HG02938 (cell line): ENCODE measurements around the gene SLIT1.

Source experiments
- ATAC-seq: cut with Tn5 transposase; IDR thresholded peaks from one replicate; pipeline ENCODE4 v1.9.1; 2021; ENCODE audit warnings: mild to moderate bottlenecking, moderate library complexity; ENCODE audit not compliant: unreplicated experiment

The SLIT1 gene

DNA sequence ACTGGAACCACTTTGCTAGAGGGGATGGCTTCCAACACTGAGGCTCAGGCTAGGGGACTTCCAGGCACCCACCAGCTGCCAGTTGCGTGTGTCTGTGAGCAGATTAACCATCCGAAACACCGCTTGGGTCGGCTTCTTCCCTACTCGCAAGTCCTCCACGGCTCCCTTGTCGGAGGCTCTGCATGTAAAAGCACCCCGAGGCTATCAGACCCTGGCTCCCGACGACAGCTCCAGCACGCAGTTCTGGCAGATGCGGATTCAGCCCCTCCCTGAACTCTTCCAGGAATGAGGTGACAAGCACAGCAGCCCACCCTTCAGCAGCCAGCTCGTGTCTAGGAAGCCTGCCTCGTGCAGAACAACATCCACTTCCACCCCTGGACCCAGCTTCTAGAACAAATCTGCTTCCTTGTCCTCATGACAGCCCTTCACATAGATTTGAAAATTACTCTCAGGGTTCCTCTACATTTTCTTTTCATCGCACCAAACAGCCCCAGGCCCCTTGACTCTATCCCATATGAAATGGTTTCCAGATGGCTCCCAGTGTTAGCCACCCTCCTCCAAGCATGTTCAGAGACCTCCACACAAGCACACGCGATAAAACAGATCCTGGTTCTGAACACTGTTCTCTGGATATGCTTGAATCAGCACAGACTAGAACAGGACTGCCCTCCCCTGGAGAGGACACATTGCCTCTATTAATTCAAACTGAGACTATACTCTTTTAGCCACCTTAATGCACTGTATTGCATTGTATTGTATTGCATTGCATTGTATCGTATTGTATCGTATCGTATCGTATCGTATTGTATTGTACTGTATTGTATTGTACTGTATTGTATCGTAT is 44.6 kb downstream of the SLIT1 start:
- no peak for ATAC-seq

DNA sequence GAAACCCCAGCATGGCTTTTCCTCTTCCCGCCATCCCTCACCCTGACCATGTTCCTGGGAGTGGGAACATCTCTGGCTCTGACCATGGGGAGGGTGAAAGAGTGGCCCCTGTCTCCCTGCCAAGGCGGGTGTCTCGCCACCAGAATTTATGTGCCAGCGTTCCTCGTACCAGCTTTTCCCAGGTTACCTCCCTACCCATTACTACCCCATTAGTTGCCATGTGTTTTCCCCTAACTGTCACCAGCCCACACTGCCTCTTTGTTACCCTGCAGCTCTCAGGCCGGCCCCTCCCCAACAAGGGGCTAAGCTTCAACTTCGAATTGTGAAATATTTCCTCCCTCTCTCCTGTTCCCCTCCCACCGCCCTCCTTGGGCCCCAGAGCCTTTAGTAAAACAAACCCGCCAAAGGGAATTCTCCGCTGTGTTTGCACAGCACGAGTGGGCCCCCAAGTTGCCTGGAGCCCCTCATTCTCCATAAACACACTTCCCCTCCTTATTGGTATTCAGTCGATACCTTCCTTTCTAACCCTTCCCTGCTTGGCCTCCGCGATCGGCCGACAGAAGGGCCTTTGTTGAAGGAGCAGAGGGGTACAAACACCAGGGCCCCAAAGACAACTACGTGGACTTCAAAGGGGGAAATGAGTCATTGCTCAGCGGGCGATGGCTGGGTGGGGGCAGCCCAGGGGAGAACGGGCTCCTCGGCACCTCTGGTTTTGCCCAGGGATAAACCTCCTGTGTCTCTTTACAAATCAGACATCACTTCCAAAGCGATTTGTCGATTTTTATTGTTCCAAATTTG is 45.5 kb downstream of the SLIT1 start:
- no peak for ATAC-seq

DNA sequence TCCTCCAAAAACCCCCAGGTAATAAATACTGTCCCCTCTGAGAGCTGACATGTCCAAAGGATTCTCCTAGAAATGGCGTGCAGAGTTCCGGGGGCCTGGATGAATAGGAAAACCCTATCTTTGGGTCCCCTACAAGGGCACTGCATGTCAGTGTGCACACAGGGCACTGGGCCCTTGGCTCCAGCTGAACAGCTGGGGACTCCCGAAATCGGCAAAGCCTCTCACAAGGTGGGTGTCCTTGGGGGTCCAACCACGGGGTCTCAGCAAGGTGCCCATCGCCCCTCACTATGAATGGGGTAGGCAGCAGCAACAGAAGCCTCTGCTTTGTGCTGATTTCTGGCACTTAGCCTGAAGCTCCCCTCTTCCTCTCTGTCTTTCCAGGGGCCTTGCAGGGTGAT is 46.1 kb downstream of the SLIT1 start:
- no peak for ATAC-seq

DNA sequence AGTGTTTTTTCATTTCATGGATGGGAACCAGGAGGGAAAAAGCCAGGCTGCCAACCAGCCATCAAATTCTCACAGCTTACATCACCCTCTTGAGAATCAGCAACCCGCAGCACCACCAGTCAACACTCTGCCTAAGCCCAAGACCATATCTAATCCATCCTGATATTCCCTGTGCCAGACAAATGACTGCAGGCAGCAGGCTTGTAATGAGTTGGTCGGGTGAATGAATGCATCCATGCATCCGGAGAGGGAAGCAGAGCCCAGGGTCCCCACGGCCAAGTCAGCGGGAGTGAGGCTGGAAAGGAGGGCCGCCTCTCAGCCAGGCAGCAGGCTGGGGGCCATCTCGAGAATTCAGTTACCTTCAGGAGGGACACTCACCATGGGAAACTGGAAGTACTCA is 46.9 kb downstream of the SLIT1 start:
- no peak for ATAC-seq

DNA sequence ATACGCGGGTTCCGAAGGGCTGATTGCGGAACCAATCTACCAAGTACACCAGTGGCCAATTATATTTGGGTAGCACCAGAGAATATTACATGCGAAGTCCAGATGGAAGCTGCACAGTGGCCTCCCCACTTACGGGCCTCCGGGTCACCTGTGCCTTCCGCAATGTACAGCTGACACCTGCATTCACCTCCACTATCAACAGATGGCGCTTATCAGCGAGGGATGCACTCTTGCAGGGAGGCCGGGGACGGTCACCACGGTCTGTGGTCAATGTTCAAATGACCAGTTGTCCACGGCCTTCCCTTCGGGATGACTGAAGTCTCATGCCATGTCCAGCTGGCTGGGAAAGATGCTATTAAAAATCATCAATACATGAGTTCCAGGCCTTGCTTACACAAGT is 47.6 kb downstream of the SLIT1 start:
- no peak for ATAC-seq

DNA sequence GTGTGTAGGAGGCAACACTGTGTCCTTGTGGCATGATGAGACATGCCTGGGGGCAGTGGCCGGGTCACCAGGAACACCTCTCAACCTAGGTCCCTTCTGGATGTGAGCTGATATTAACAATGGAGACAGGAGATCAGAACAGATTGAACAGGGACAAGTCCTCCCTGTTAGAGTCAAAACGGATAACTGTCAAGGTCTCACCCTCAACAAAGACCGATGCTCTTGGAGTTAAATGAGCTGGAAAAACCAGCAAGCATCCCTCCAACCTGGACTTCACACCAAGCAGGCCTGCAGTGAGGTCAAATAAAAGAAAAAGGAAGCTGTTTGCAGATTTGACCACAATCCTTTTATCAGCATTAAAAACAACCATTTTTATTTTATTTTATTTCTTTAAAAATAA is 49.0 kb downstream of the SLIT1 start:
- ATAC-seq = no peak

DNA sequence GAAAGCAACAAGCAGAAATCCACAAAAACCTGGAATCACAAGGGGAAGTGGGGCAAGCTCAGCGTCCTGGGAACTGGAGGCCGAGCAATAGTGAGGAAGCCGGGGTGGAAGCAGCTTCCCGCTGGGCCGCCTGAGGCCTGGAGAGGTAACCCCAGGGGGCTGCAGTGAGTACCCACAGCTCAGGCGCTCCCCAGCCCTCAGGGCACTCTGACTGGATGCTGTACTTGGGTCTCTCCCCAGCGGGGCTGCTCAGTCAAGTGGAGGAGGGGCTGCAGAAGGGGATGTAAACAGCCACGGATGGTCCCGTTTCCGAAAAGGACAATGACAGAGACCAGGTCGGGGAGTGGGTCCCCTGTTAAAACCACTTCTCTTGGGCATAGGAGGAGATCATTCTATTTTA is 50.3 kb downstream of the SLIT1 start:
- ATAC-seq = no peak

DNA sequence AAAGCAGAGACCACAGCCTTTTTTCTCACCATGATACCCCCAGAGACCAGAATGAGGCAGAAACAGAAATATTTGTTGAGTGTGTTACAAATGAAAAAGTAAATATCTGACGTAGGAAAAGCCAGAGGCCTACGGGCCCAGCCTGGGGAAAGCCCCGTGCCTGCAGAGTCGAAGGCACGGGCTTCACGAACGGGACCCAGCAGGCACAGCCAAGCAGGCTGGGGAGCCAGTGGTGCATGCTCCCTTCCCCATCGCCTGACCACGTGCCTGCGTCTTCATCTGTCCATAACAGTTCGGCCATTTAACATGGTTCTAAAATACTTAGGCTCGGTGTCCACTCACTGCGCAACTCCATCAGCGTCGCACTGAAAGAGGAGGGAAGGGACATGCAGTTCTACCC is 50.8 kb downstream of the SLIT1 start:
- ATAC-seq = no peak

DNA sequence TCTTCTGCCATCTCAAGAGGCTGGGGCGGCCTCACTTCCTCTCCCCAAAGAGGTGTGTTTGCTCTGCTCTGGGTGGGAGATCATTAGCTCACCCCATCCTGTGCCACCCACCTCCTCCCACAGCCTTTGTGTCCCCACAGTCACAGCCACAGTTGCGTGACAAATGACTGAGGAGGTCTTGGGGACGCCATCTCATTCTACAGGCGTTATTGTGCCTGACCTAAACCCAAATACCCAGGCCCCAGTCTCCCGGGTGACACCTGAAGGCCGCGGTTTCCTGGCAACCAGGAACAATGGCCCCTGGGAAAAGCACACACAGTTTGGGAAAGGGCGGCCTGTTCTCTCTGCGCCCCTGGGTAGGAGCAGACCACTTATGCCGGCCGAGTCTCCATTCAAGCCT is 51.6 kb downstream of the SLIT1 start:
- ATAC-seq = no peak

DNA sequence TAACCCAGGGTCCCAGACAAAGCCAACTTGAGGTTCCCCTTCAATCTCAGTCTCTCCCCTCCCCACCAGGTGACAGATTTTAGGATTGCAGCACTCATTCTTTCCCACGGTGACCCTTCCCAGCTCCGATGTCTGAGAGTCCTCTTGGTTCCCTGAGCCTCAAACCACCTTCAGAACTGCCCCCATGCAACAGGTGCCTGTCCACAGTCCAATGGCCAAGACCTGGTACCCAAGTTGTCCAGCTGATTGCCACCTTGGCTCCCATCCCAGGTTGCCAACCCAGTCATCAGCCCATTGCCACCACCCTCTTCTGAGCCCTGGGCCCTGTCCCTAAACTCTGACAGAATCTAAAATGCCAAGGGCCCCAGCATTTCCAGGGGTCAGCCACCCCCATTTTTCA is 53.5 kb downstream of the SLIT1 start:
- no peak for ATAC-seq

DNA sequence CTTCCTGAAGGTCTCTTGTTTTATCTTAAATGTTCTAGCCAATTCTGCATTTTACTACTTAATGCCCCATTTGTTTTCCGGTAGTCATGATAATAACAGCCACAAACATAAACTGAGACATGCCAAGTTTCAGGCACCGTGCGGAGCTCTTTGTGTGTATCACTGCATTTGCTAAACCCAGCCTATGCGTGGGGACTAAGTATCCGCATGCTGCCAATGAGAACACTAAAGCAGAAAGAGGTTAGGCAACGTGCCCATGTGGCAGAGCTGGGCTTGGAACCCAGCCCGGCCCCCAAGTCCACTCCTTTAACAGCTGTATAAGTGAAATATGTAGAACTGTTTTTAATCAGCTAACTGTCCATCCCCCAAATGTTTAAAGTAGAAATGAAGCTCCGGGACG is 54.1 kb downstream of the SLIT1 start:
- ATAC-seq = no peak

DNA sequence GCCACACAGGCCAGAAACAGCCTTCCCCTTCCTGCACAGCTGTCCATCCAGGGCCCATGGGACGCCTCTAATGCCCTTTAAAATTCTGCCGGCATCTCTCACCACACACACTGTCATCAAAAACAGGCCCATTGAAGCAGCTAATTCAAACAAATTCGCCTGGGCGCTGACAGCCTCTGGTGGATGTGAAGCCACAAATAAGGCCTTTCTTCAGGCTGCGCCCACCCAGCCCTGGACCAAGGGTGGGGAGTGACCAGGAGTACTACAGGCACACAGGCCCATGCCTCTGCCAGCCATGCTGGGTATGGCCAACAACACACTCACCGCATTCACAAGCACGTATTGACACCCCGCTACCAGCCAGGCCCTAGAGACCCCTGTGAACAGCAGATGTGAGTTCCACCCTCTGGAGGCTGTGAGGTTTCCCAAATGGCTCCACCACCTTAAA is 54.6 kb downstream of the SLIT1 start:
- no peak for ATAC-seq

DNA sequence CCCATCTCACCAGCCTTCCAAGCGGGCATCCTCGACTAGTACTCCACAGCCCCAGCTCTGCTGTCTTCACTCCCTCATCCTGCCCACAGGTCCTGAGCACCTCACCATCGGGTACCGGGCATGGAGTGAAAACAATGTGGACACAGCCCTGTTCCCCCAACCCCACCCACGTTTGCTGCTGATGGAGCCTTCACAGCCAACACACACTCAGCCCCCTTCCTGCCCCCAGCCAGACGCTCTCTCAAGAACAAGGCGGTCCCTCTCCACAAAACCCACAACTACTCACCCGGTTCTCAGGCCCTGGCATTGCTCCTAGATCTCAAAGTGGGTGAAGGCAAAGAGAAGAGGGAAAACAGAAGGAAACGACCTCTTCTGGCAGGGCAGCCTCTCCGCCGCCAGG is 56.1 kb downstream of the SLIT1 start:
- no peak for ATAC-seq

DNA sequence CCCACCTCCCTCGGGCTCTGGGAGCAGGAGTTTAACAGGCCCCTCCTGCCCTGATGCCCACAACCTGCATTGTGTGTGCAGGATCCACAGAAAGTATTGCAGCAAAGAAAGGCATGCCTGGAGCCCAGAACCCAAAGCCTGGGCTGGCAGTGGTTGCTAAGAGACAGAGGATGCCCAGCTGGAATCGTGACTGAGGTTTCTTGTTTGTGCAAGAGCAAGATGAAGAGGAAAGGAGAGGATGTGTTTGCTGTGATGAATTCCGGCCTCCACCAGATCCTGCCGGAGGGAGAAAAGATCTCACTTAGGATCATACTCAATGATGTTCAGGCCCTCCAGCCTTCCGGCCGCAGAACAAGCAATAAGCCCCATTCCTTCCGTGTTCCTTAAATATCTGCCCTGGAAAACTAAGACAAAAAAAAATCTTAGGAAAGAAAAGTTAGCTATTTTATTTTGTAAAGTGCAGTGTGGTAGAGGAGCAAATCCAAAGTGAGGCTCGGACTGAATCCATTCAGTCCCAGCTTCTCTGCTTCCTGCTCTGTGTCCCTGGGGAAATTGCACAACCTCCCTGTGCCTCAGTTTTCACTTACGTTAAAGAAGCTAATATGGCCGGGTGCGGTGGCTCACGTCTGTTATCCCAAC is 57.1 kb downstream of the SLIT1 start:
- ATAC-seq = no peak

DNA sequence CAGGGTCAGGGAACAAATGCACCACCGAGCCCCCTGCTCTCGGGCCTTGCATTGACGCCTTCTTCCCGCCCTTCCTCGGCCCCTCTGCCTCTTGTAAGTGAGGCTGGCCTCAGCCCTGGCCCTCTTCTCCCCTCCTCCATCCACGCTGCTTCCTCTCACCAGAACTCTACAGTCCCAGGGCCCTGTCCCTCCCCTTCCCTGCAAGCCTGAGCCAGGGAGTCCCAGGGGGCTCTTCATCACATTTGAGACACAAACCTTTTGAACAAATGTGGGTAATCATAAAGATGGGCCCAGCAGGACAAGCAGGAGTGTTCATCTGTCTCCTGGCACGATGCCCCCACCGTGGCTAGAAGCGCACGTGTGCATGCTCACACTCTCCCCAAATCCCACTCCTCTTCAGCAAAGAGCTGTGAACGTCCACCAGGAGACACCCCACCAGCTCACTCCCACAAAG is 57.7 kb downstream of the SLIT1 start:
- ATAC-seq = no peak

DNA sequence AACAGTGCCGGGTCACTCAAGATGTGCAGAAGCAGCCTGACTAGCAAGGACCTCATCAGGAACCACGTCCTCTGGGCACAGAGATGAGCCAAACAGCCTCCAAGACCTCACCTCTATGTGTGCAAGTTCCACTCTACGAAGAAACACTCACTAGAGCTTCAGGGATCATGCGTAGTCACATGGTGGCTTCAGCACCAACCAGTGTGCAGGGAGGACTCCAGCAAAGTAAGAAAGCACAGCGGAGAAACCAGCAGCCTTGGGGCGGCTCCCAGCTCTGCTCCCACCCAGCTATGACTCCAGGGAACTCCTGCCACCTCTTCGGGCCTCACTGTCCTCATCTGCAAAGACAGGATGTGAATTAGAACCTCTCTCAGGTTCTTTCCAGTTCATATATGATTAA is 58.2 kb downstream of the SLIT1 start:
- no peak for ATAC-seq

DNA sequence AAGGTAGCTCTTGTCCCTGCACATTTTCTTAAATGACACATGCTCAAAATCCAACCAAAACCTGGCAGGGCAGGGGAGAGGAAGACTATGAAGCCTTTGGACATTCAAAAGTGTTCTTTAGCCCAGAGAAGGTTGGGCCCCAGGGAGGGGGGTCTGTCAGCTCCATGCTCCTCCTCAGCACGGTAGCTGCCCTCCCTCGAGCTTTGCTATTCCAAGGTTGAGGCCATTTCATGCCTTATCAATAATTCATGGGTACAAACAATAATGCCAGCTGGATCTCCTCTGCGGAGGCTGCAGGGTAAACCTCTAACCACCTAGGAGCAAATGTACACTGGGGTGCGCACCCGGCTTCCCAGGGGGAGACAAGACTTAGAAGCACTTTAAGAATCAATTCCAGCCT is 61.5 kb downstream of the SLIT1 start:
- ATAC-seq = no peak

DNA sequence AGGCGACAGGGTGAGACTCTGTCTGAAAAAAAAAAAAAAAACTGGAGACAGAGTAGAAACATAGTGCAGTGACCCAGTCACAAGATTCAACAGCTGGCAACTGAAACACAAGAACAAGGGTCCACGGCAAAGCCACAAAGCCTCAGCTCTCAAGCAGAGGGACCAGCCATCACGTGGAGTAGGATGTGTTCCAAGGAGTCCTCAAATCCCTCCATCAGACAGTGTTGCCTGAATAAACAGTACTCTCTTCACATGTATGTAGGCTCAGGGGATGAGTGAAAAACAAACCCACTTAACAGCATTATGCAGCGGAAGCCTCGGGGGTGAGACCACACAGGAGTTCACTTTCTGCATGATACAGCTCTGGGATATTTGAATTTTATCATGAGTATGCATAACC is 62.0 kb downstream of the SLIT1 start:
- ATAC-seq = no peak

DNA sequence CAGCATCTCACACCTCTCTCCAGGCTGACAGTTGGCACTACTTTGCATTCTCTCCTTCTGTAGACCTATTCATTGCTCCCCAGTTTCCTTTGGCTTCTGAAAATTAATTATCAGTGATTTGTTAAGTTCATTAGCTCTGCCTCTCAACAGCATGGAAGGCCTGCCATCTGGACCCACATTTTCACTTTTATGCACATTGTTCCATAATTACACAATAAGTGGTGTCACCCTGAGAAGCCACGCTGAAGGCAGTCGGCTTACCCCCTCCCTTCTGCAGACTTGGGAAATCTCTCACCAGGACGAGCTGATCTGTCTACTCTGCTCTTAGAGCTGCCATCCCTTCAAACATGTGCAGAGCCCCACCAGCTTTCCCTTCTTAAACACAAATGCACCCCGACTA is 64.7 kb downstream of the SLIT1 start:
- ATAC-seq = no peak

DNA sequence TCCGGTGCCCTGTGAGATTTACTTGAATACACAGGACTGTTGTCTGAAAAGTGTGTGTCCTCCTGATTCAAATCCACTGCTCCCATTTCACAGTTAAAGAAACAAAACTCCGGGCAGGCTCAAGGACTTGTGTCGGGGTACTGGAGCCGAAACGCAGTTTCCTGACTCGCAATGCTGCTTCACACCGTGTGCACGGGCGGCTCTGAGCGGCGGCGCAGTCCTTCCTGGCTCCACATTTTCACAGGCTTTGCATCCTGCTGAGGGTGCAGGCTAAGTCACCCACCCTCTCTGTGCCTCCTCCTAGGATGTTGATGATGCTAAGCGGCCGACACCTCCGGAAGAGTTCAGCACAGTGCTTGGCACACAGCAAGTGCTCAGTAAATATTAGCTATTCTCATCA is 65.4 kb downstream of the SLIT1 start:
- ATAC-seq = no peak

DNA sequence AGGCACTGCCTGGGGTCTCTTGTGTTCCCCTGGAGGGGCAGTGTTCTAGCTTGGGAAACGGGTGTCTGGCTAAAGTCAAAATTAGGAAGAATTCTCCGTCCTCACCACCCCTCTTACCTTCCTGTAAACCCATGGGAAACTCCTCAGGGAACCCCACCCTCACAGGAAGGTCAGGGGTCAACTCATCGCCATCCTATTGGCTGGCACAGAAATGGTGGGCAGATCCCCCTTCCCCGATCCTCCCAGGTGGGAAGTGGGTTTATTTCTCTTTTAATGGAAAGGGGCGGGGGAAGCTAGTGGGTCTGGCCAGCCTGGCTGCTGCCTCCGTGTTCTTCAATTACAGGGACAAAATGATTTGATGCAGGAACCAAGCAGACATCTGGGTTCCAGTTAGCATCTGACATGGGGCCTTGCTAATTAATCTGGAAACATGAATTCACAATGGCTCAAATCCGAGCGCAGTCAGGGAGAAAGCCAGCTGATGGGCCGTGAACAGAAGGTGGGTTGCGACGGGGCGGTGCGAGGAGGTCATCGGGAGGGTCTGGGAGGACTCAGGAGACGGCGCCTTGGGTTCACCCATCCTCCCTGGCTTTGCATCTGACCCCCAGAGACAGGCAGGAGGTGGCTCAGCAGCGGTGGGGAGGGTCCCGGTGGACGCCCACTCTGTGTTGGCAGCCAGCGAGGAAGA is 66.6 kb downstream of the SLIT1 start:
- no peak for ATAC-seq
